ENCODE measurements around the gene ZNF648.
"Not testable (repeated sequence)": the region's sequence is repeated elsewhere in the genome, so short reads cannot be mapped to it uniquely, and the experiment has no call there.

The ZNF648 gene

DNA sequence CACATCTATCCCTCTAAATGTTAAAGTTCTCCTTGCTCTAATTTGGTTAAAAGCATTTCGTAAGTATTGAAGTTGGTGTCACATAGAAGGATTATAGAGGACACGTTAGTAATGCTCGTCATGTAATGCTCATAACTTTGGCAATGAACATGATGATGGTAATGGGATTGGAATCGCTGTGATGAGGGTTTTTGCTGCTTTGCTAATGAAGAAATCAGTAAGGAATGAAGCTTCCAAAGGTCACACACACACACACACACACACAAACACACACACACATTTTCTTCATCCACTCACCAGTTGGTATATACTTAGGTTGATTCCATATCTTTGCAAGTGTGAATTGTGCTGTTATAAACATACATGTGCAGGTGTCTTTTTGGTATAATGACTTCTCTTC is 36.8 kb upstream of the ZNF648 start:
- TF ChIP-seq, protein P1, sequence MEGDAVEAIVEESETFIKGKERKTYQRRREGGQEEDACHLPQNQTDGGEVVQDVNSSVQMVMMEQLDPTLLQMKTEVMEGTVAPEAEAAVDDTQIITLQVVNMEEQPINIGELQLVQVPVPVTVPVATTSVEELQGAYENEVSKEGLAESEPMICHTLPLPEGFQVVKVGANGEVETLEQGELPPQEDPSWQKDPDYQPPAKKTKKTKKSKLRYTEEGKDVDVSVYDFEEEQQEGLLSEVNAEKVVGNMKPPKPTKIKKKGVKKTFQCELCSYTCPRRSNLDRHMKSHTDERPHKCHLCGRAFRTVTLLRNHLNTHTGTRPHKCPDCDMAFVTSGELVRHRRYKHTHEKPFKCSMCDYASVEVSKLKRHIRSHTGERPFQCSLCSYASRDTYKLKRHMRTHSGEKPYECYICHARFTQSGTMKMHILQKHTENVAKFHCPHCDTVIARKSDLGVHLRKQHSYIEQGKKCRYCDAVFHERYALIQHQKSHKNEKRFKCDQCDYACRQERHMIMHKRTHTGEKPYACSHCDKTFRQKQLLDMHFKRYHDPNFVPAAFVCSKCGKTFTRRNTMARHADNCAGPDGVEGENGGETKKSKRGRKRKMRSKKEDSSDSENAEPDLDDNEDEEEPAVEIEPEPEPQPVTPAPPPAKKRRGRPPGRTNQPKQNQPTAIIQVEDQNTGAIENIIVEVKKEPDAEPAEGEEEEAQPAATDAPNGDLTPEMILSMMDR (IDR thresholded peaks at IDR 0.05; ENCODE audit: low read depth, low read length, missing control alignments): no peak
- no peak for DNase-seq (ENCODE audit: low read depth)
- in situ Hi-C loops (cut with HindIII; ENCODE audit: low sequenced_read_pairs): no loop called here
- no peak overlapping the region for H3K4me3 ChIP-seq (ENCODE audit: low read depth, low read length)

DNA sequence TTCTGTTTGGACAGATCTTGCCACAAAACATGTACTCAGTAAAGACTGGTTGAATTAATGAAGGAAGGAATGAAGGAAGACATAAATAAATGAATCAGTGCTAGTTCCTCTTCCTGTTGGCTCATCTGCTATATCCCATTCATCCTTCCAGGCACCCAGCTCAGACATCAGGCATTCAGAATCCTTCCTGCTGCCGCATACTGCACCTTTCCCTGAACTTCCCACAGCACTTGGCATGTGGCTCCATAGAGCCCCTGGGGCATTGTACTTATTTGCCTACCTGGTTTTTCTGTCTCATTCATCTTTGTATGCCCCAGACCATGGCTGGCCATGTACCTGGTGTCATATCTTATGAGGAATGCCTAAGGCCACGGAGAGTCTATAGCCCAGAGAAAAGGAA is 34.4 kb upstream of the ZNF648 start:
- DNase-seq (ENCODE audit: low read depth): no peak
- no peak overlapping the region for H3K4me3 ChIP-seq (ENCODE audit: low read depth, low read length)
- in situ Hi-C loops (cut with HindIII; ENCODE audit: low sequenced_read_pairs): no loop called here
- TF ChIP-seq, protein P1 (IDR thresholded peaks at IDR 0.05; ENCODE audit: low read depth, low read length, missing control alignments): no peak

DNA sequence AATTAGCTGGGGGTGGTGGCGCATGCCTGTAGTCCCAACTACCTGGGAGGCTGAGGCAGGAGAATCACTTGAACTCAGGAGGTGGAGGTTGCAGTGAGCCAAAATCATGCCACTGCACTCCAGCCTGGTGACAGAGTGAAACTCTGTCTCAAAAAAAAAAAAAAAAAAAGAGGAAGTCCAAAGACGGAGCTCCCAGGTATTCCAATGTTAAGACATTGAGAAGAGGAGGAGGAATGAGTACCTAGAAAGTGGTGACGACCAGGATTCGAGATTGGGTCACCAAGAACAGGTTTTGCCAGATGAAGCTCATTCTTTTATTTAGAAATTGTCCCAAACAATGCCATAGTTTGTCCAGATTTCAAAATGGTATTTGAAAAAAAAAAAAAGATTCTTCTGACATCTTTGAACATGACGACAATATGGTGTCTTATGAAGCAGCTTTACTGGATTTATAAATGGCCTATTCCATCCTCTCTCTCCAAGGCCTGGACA is 33.0 kb upstream of the ZNF648 start:
- DNase-seq (ENCODE audit: low read depth); H3K4me3 ChIP-seq (ENCODE audit: low read depth, low read length); in situ Hi-C loops (cut with HindIII; ENCODE audit: low sequenced_read_pairs): not testable (repeated sequence)

DNA sequence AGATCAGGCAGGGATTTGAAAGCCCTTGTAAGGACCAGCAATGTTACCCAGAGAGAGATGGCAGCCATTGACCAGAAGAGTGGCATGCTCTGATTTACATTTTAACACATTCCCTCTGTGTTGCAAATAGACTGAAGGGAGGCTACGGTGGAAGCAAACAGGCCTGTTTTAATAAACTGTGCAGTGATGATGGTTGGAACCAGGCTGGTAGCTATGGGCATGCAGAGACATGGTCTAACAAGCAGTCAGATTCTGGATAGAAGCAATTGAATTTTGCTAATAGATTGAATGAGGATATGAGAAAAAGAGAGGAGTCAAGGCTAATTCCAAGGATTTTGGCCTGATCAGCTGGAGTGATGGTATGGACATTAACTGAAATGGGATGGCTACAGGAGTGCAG is 32.3 kb upstream of the ZNF648 start:
- no peak overlapping the region for H3K4me3 ChIP-seq (ENCODE audit: low read depth, low read length)
- no peak for DNase-seq (ENCODE audit: low read depth)
- TF ChIP-seq, protein P1 (IDR thresholded peaks at IDR 0.05; ENCODE audit: low read depth, low read length, missing control alignments): no peak
- in situ Hi-C loops (cut with HindIII; ENCODE audit: low sequenced_read_pairs): no loop called here

DNA sequence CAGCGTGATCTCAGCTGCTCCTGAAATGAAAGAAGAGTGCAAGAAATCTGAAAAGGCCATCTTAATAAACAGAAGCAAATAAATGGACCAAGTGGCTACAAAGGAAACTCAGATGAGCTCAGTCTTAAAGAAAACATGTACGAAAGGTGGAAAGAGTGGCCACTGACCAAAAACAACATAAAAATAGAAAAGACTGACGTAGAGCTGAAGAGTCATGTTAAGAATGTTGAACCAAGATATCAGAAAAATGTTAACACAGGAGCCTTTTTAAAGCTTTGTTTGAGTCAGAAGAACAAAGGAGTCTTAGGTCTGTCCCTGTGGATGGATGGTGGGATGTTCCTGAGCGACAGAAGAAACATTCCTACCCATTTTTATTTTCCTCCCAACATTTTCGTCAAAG is 30.8 kb upstream of the ZNF648 start:
- TF ChIP-seq, protein P1 (IDR thresholded peaks at IDR 0.05; ENCODE audit: low read depth, low read length, missing control alignments): no peak
- no peak for DNase-seq (ENCODE audit: low read depth)
- no peak overlapping the region for H3K4me3 ChIP-seq (ENCODE audit: low read depth, low read length)
- in situ Hi-C loops (cut with HindIII; ENCODE audit: low sequenced_read_pairs): no loop called here

DNA sequence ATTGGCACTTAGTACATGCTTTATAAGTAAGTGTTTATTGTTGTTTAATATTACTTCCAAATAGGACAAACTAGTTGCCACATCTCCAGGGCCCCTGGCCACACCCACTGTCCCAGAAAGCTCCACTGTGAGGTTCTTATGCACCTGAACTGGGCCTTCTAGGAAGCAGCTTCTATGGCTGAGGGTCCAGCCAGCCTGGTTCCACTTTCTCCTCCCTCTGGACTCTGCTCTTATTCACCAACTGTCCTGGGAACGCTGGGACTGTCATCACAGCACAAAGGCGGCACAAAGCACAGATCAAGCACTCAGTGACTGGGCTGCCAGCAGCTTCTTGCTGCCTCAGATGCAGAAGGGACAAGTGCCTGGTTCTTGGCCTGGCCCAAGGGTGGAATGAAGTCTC is 29.6 kb upstream of the ZNF648 start:
- TF ChIP-seq, protein P1 (IDR thresholded peaks at IDR 0.05; ENCODE audit: low read depth, low read length, missing control alignments): no peak
- DNase-seq (ENCODE audit: low read depth): no peak
- H3K4me3 ChIP-seq (ENCODE audit: low read depth, low read length): no peak overlapping the region
- in situ Hi-C loops (cut with HindIII; ENCODE audit: low sequenced_read_pairs): no loop called here

DNA sequence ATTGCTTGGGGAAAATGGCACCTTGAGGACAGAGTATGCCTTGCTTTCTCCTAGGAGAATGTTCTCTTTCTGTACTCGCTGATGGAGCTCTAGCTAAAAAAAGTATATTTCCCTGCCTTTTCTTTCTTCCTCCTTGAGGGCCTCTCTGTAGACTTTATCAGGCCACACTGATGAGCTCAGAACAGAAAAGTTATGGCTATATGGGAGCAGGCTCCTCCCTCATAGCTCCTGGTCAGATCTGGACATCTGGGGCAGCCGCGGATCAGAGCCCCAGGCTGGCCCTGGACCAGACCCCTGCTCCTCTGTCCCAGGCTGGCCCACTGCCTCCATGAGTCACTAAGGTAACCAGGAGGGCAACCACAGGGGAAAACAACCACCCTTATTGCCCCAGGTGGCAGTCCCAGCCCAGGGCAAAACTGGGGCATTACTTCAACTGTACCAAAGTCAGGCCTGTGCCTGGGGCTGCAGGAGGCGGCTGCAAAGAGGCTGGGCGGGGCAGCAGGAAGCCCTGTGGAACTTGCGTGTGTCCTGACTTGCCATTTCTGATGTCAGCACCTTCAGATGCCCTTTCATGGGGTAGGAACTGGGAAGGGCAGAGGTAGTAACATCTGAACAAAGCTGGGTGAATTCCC is 26.3 kb upstream of the ZNF648 start:
- in situ Hi-C loops (cut with HindIII; ENCODE audit: low sequenced_read_pairs): loop anchor here (5.0 kb wide), 1 partner anchor 309 kb away; no protein-coding TSS in a partner anchor
- TF ChIP-seq, protein P1 (IDR thresholded peaks at IDR 0.05; ENCODE audit: low read depth, low read length, missing control alignments): no peak
- H3K4me3 ChIP-seq (ENCODE audit: low read depth, low read length): no peak overlapping the region
- no peak for DNase-seq (ENCODE audit: low read depth)
